HepG2 (cell line): ENCODE measurements around the gene TMEM97. TPM values are rescaled to one million over a fixed set of nuclear protein-coding genes. Genes with fewer than 3 reads are reported as not detected.

Experiments
- ATF4 ChIP-seq, 2 experiments: fragments of 450-650 bp in 1 of 2; sonication (generic) in 1 of 2; formaldehyde crosslinking; IDR thresholded peaks; 2 replicates each; pipeline versions ENCODE4 v1.5.0 to v1.8.0; 2020 to 2022; ENCODE audit warnings: mild to moderate bottlenecking in 1 of 2, missing genetic modification reagents in 1 of 2
- CENPT ChIP-seq: sonication (generic); formaldehyde crosslinking; IDR thresholded peaks from 2 replicates; pipeline ENCODE4 v1.8.0; 2022; ENCODE audit warnings: low read depth, mild to moderate bottlenecking, moderate library complexity, missing genetic modification reagents
- ERF ChIP-seq: IDR thresholded peaks from 2 replicates; pipeline ENCODE4 v1.6.1; 2018; ENCODE audit warnings: missing biosample characterization, missing genetic modification reagents
- JDP2 ChIP-seq: sonication (generic); formaldehyde crosslinking; IDR thresholded peaks from 2 replicates; pipeline ENCODE4 v1.8.1; 2022; ENCODE audit warnings: missing genetic modification reagents, borderline replicate concordance
- MED8 ChIP-seq: sonication (generic); formaldehyde crosslinking; IDR thresholded peaks from 2 replicates; pipeline ENCODE4 v1.8.1; 2023; ENCODE audit warnings: mild to moderate bottlenecking, missing genetic modification reagents; ENCODE audit not compliant: insufficient replicate concordance
- MNT ChIP-seq: fragments of 450-650 bp; IDR thresholded peaks from 2 replicates; pipeline ENCODE4 v1.6.1; 2016
- TAF15 ChIP-seq: fragments of 200-400 bp; formaldehyde crosslinking; IDR thresholded peaks from one replicate; pipeline ENCODE4 v1.6.1; 2018; ENCODE audit warnings: mild to moderate bottlenecking, low read depth, low read length; ENCODE audit not compliant: poor library complexity, severe bottlenecking
- TRIM24 ChIP-seq: sonication (generic); formaldehyde crosslinking; IDR thresholded peaks from 2 replicates; pipeline ENCODE4 v1.8.0; 2022; ENCODE audit warnings: mild to moderate bottlenecking, missing genetic modification reagents
- ZBTB4 ChIP-seq: sonication (generic); formaldehyde crosslinking; IDR thresholded peaks from 2 replicates; pipeline ENCODE4 v1.4.0; 2020; ENCODE audit warnings: missing genetic modification reagents, mild to moderate bottlenecking, borderline replicate concordance
- ZEB1 ChIP-seq: IDR thresholded peaks from 2 replicates; pipeline ENCODE4 v1.6.1; 2012; ENCODE audit warnings: mild to moderate bottlenecking, low read depth, inconsistent platforms; ENCODE audit not compliant: insufficient replicate concordance
- ZNF234 ChIP-seq: sonication (generic); formaldehyde crosslinking; conservative IDR thresholded peaks from 2 replicates; pipeline ENCODE4 v1.5.1; 2020; ENCODE audit warnings: mild to moderate bottlenecking, missing genetic modification reagents
- ZNF44 ChIP-seq: sonication (generic); formaldehyde crosslinking; IDR thresholded peaks from 2 replicates; pipeline ENCODE4 v1.5.1; 2020; ENCODE audit warnings: mild to moderate bottlenecking, missing genetic modification reagents
- ZNF609 ChIP-seq: sonication (generic); formaldehyde crosslinking; IDR thresholded peaks from 2 replicates; pipeline ENCODE4 v1.4.0; 2020; ENCODE audit warnings: mild to moderate bottlenecking, missing genetic modification reagents, borderline replicate concordance
- ZNF709 ChIP-seq: sonication (generic); formaldehyde crosslinking; IDR thresholded peaks from 2 replicates; pipeline ENCODE4 v1.5.0; 2020; ENCODE audit warnings: mild to moderate bottlenecking, missing genetic modification reagents
- ZNF800 ChIP-seq: sonication (generic); formaldehyde crosslinking; IDR thresholded peaks from 2 replicates; pipeline ENCODE4 v1.4.0; 2020; ENCODE audit warnings: missing genetic modification reagents
- polyA plus RNA-seq, 8 experiments: library from polyadenylated mRNA; depleted of rRNA in 3 of 8; stranded (reverse) in 7 of 8; unstranded in 1 of 8; fragments of >200 nt; fragmentation: Illumina TruSeq in 4 of 8; extraction: Trizol in 4 of 8; gene quantifications; 2 replicates each; pipeline versions ENCODE4 v1.2.1 to v1.2.3, GENCODE V29; 2011 to 2016; ENCODE audit warnings: low read depth in 4 of 8, missing spikeins in 1 of 8, mixed read lengths in 1 of 8; ENCODE audit not compliant: insufficient read depth in 1 of 8
- total RNA-seq, 5 experiments: library from RNA; depleted of rRNA; stranded (reverse); fragments of >200 nt; fragmentation: Illumina TruSeq; extraction: Trizol; gene quantifications; 2 replicates each; pipeline ENCODE4 v1.2.3, GENCODE V29; 2016; ENCODE audit warnings: low read depth in 1 of 5

The TMEM97 gene
- total and polyA plus RNA-seq, 2 of the 13 experiments (the other 11 are each of a cell fraction or from before 2014, with no cell fraction given) = 69.6 to 137 TPM

- TF ChIP-seq ERF (CRISPR knock-in tag) (no peak), ZNF709 (peak; percentile 32; the same call in 1 of the 2 replicates), ZNF234 (CRISPR knock-in tag) (no peak), MNT (no peak), JDP2 (no peak), ZNF609 (CRISPR knock-in tag) (0 out of 2 replicates have a peak, but pooled peaks have one; percentile 4), TAF15 (no peak), CENPT (CRISPR knock-in tag) (no peak), TRIM24 (no peak), ZNF44 (CRISPR knock-in tag) (no peak), MED8 (CRISPR knock-in tag) (no peak), ZEB1 (no peak), ATF4 (CRISPR knock-in tag; IDR thresholded peaks at IDR 0.05) (0 out of 4 replicates have a peak, but pooled peaks of 1 of the 2 experiments have one; percentile 39), ZBTB4 (CRISPR knock-in tag) (no peak), ZNF800 (CRISPR knock-in tag) (0 out of 2 replicates have a peak, but pooled peaks have one; percentile 26)
Measured at GRCh38 chr17:28346746-28347246, 27.8 kb downstream of the TMEM97 start (continued).
